Measurements from ENCODE around the gene OR10A3.

The OR10A3 gene

GRCh38 chr11:7931168-7931567 is 10.3 kb downstream of the OR10A3 start, which contains the start of gene OR10A6:
Gene OR10A6, minus strand, starts transcription at chr11:7931268. Its CDS starts 2,606 bp downstream, at chr11:7928662.
- DNase-seq = no peak

GRCh38 chr11:7927635-7928034 is 13.9 kb downstream of the OR10A3 start:
- DNase-seq = no peak

- DNase-seq = no peak
Measured at GRCh38 chr11:7924536-7924935, 17.0 kb downstream of the OR10A3 start.

- DNase-seq = no peak
Measured at GRCh38 chr11:7918141-7918540, 23.4 kb downstream of the OR10A3 start.

GRCh38 chr11:7911011-7911410 is 30.5 kb downstream of the OR10A3 start:
- DNase-seq = no peak

GRCh38 chr11:7910286-7910788 is 31.2 kb downstream of the OR10A3 start:
- DNase-seq = no peak

GRCh38 chr11:7909585-7910285 is 31.8 kb downstream of the OR10A3 start:
- no peak for DNase-seq

- no peak for DNase-seq
Measured at GRCh38 chr11:7907121-7907520, 34.4 kb downstream of the OR10A3 start.

- DNase-seq = no peak
Measured at GRCh38 chr11:7906481-7906880, 35.0 kb downstream of the OR10A3 start.

GRCh38 chr11:7905961-7906429 is 35.5 kb downstream of the OR10A3 start:
- no peak for DNase-seq

GRCh38 chr11:7905549-7905948 is 36.0 kb downstream of the OR10A3 start:
- DNase-seq = no peak

GRCh38 chr11:7904917-7905316 is 36.6 kb downstream of the OR10A3 start:
- no peak for DNase-seq

- DNase-seq = no peak
Measured at GRCh38 chr11:7903940-7904339, 37.6 kb downstream of the OR10A3 start.

GRCh38 chr11:7901319-7901854 is 40.1 kb downstream of the OR10A3 start:
- DNase-seq = no peak

- DNase-seq = no peak
Measured at GRCh38 chr11:7900686-7901085, 40.8 kb downstream of the OR10A3 start.

GRCh38 chr11:7899418-7899817 is 42.1 kb downstream of the OR10A3 start:
- no peak for DNase-seq

GRCh38 chr11:7898666-7899283 is 42.7 kb downstream of the OR10A3 start:
- no peak for DNase-seq

GRCh38 chr11:7896009-7896785 is 45.3 kb downstream of the OR10A3 start:
- no peak for DNase-seq

GRCh38 chr11:7894251-7894650 is 47.3 kb downstream of the OR10A3 start:
- no peak for DNase-seq

- DNase-seq = no peak
Measured at GRCh38 chr11:7893796-7894195, 47.7 kb downstream of the OR10A3 start.

- DNase-seq = peak; percentile 21
Measured at GRCh38 chr11:7892840-7893254, 48.7 kb downstream of the OR10A3 start.

- DNase-seq = no peak
Measured at GRCh38 chr11:7892059-7892699, 49.3 kb downstream of the OR10A3 start.

Measured in NCI-H1694 (cell line).